AG09309 (cell line): Measurements from ENCODE around the gene ZC3H12C.

Source experiments
- DNase-seq: peaks from one replicate; pipeline ENCODE4 v3.0.0-alpha.2; 2010; ENCODE audit warnings: low read depth
- H3K4me3 ChIP-seq: 2 replicates; pipeline ENCODE4 v1.5.1; 2011; ENCODE audit warnings: mild to moderate bottlenecking, low read depth, low read length, moderate library complexity; ENCODE audit not compliant: control insufficient read depth
- TF ChIP-seq, protein P1 (sequence below): IDR thresholded peaks from 2 replicates; pipeline ENCODE4 v1.5.1; 2011; ENCODE audit warnings: mild to moderate bottlenecking, low read depth, low read length, inconsistent platforms; ENCODE audit not compliant: insufficient read depth, control insufficient read depth; ENCODE audit errors: missing control alignments

ZC3H12C gene

GRCh38 chr11:110070176-110070575 is 23.0 kb upstream of the ZC3H12C start:
- no peak overlapping the region for H3K4me3 ChIP-seq
- TF ChIP-seq, protein P1, sequence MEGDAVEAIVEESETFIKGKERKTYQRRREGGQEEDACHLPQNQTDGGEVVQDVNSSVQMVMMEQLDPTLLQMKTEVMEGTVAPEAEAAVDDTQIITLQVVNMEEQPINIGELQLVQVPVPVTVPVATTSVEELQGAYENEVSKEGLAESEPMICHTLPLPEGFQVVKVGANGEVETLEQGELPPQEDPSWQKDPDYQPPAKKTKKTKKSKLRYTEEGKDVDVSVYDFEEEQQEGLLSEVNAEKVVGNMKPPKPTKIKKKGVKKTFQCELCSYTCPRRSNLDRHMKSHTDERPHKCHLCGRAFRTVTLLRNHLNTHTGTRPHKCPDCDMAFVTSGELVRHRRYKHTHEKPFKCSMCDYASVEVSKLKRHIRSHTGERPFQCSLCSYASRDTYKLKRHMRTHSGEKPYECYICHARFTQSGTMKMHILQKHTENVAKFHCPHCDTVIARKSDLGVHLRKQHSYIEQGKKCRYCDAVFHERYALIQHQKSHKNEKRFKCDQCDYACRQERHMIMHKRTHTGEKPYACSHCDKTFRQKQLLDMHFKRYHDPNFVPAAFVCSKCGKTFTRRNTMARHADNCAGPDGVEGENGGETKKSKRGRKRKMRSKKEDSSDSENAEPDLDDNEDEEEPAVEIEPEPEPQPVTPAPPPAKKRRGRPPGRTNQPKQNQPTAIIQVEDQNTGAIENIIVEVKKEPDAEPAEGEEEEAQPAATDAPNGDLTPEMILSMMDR = no peak
- no peak for DNase-seq

DNA sequence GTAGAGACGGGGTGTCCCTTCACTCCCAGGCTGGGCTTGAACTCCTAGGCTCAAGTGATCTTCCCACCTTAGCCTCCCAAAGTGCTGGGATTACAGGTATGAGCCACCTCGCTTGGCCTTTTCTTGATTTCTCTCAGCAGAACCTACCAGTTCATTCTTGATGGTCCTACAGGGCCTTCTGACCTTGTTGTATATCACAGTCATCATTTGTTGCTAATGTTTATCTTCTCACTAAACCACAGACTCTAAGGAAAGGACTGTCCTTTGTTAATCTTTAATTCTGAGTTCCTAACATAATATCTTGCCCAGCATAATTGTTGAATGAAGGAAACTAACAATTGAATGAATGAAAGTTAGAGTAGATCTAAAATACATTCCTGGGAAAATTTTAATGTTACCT is 22.0 kb upstream of the ZC3H12C start:
- TF ChIP-seq, protein P1 = no peak
- no peak for DNase-seq

GRCh38 chr11:110072930-110073329 is 20.3 kb upstream of the ZC3H12C start:
- TF ChIP-seq, protein P1 = no peak
- DNase-seq = no peak
- no peak overlapping the region for H3K4me3 ChIP-seq

More for the DNA sequence above, 22.0 kb upstream of the ZC3H12C start:
- no peak overlapping the region for H3K4me3 ChIP-seq

- H3K4me3 ChIP-seq = no peak overlapping the region
- TF ChIP-seq, protein P1 = no peak
- DNase-seq = no peak
Observed at GRCh38 chr11:110074499-110074898, 18.7 kb upstream of the ZC3H12C start.

DNA sequence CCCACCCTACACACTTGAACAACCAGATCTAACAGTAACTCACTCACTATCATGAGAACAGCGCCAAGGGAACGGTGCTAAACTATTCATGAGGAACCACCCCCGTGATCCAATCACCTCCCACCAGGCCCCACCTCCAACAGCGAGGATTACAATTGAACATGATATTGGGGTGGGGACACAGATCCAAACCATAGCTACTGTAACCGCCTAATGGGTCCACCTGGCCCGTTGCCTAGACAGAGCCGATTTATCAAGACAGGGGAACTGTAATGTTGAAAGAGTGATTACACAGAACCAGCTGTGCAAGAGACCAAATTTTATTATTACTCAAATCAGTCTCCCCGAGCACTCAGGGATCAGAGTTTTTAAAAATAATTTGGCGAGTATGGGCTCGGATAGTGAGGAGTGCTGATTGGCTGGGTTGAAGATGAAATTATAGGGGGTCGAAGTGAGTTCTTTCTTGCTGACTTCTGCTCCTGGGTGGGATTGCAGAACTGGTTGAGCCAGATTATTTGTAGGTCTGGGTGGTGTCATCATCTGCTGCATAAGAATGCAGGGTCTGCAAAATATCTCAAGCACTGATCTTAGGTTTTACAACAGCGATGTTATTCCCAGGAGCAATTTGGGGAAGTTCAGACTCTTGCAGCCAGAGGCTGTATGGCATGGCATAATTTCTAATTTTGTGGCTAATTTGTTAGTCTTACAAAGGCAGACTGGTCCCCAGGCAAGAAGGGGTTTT is 17.9 kb upstream of the ZC3H12C start:
- TF ChIP-seq, protein P1 = no peak
- DNase-seq = no peak
- H3K4me3 ChIP-seq = no peak overlapping the region

GRCh38 chr11:110075847-110076208 is 17.4 kb upstream of the ZC3H12C start:
- TF ChIP-seq, protein P1 = no peak
- no peak for DNase-seq
- H3K4me3 ChIP-seq = no peak overlapping the region

GRCh38 chr11:110076371-110076965 is 16.7 kb upstream of the ZC3H12C start:
- no peak for DNase-seq
- TF ChIP-seq, protein P1 = no peak
- no peak overlapping the region for H3K4me3 ChIP-seq
